Mammary microvascular endothelial cell (primary cell): ENCODE measurements around the gene C1QTNF4. TPM values are rescaled to one million over a fixed set of nuclear protein-coding genes. Genes with fewer than 3 reads are reported as not detected.

Source experiments
- total RNA-seq: library from RNA; depleted of rRNA; stranded (reverse); fragments of >200 nt; gene quantifications from 2 replicates; pipeline ENCODE4 v1.2.3, GENCODE V29; 2015

C1QTNF4 gene
- not detected in 2 replicates for total RNA-seq

DNA sequence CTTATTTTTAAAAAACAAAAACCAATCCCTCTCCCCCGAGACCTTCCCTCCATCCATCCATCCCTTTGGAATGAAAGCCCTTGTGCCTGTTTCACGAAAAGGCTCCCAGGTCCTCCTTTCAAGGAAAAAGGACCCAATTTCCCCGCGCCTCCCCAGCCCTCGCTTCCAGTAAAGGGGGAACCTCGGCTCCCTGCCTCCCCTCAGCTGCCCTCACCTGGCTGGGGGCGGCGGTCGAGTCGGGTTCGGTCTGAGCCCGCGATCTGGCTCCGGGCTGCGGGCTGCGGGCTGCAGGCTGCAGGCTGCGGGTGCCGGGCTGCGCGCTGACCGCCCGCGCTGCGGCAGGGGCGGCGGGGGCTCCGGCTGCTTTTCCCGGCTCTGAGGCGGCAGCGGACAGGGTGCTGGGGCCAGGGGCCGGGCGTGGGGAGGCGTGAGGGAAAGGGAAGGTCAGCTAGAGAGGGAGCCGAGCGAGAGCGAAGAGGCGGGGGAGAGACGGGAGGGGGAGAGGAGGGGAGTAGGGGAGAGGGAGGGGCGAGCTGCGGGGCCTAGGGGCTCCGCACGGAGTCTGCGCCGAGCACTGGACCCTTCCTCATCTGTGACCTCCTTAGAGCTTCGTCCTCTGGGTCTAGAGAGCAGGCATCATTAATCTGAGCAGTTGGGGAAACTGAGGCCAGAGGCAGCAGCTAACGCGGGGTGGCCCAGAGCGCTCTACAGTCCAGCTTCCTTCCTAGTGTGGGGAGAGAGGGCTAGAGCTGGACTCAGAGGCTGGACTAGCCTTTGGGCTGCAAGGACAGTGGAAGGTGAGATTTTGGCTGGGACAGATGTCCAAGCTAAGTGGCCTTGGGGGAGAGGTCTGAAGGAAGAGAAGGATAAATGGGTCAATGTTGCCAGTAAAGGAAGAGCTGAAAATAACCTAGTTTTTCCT is at the start of gene C1QTNF4:
TSS of gene C1QTNF4 (minus strand) at position 478 of the 922 bp plus-strand sequence. CDS start 3,601 bp downstream, outside the sequence.

DNA sequence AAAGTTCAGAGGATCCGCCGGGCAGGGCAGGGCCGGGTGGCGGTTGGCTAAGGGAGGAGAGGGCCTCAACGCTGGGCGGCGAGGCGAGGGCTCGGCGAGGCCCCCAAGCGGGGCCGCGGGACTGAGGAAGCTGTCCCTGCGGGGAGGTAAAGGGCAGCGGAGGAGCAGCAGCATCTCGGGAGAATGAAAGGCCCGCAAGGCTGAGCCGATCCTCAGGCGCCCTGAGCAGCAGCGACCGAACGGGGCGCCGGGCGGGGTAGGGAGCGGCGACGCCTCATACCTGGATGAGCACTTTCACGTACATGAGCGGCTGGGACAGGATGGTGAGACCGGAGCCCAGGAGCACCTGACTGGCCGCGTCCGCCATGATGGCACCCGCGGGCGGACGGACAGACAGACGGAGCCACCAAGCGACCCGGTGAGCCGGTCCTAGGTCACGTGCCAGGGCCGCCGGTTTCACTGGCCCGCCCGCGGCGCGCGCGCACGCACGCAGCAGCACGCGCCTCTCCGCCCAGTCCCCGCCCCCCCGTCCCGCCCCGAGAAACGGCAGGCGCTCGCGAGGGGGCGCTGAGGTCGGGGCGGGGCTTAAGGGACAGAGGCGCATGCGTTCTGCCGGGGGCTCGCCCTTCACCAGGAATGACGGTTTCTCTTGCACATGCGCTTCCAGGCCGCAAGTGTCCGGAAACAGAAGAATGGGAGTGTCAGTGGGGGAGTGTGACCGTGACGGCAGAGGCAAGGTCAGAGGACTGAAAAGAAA is 48.1 kb upstream of the C1QTNF4 start, which contains the start of gene MTCH2:
TSS of gene MTCH2 (minus strand) at position 461 of the 757 bp plus-strand sequence. CDS start at position 367, 94 bp downstream.

DNA sequence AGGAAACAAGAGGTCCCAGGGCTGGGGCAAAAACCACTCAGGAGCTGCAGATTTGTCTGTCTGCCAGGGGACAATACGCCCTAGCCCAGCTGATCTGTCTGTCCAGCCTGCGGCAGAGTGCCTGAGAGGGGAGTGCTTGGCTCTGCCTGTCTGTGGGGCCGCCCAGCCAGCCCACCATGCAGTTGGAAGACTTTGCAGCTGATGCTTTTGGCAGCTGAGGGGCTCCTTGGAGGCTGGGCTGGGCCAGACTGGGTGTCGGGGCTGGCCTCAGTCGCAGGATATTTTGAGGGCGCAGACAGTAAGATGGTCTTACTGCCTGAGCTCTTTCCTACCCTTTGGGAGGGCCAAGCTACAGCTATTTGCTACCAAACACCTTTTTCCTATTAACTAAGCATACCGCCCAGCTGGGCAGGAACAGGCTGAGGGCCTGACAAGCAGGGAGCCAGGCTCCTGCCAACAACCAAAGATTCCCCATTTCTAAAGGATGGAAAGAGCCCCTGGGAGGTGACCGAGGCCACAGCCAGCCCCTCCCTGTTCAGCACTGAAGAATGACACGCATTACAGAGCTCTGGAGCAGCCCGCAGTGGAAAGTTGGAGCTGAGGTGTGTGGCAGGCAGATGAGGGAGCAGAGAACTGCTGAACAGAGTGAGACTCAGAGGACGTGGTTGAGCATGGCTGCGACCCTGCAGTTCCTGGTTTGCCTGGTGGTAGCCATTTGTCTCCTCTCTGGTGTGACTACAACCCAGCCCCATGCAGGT is 7.9 kb downstream of the C1QTNF4 start, which contains the start of gene FAM180B:
TSS of gene FAM180B (plus strand) at position 581 of the 758 bp plus-strand sequence. CDS start at position 672, 91 bp downstream.

DNA sequence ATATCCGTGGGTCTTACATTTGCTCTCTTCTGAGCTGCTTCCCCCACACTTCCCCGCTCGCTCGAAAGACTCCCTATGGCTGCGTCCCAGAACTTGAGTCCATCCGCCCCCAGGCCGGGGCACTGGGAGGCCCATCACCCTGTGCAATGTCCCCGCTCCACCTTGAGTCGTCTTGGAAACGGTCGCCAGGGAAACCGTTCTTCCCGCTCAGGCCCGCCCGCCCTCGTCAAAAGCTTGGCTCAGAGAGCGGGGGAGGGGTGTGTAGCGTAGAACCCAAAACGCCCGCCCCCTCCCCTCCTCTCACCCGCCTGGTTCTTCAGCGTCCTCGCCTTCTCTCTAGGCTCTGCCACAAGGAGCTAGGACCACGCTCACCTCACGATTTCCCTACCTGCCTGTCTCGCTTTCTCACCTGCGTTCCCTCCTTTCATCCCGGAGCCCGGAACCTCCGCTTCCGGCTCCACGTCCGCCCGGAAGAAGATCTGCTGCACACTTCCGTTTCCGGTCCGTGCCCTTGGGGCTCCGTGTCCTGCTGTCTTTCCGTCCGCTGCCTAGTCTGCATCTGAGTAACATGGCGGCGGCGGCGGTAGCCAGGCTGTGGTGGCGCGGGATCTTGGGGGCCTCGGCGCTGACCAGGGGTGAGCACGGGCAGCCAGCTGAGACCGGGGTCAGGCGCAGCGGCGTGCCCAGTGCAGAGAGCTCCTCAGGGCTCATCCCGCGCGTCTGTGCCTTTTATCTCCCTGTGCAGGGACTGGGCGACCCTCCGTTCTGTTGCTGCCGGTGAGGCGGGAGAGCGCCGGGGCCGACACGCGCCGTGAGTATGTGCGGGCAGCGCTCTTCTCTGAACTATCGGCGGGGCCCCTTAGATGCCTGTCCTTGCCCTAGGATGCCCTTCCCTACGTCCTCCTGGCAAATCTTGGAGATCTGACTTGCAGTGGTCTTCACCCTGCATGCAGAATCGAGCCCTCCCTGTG is 15.4 kb downstream of the C1QTNF4 start, which contains the start of the genes KBTBD4 and NDUFS3:
TSS of gene KBTBD4 (minus strand) at position 447 of the 971 bp plus-strand sequence. CDS start at position 428, 19 bp downstream.
TSS of gene NDUFS3 (plus strand) at position 551 of the 971 bp plus-strand sequence. CDS start at position 569, 18 bp downstream.

DNA sequence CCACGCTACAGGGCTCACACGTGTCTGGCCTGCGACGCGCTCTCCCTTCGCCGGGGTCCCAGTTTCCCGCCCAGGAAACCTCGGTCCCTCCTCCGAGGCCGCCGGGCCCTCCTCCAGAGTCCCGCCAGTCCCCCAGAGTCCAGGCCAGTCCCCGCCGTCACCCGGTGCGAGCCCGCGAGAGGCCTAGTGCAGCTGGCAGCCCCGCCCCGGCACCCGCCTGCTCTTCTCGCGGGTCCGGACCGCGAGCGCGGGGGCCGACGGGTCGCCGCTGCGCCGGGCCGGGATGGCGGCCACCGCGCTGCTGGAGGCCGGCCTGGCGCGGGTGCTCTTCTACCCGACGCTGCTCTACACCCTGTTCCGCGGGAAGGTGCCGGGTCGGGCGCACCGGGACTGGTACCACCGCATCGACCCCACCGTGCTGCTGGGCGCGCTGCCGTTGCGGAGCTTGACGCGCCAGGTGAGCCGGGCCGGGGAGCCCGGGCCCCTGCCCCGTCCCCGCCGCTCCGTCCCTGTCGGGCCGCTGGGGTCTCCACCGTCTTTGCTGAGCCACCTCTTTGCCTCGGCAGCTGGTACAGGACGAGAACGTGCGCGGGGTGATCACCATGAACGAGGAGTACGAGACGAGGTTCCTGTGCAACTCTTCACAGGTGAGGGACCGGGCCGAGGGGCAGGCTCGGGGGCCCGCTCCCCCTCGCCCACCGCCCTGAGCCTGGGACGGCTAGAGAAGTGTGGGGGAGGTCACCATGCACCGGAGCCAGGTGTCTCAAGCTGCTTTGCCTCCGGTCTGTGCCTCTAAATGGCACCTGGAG is 28.7 kb downstream of the C1QTNF4 start, which contains the start of gene PTPMT1:
TSS of gene PTPMT1 (plus strand) at position 260 of the 809 bp plus-strand sequence. CDS start at position 284, 24 bp downstream.

DNA sequence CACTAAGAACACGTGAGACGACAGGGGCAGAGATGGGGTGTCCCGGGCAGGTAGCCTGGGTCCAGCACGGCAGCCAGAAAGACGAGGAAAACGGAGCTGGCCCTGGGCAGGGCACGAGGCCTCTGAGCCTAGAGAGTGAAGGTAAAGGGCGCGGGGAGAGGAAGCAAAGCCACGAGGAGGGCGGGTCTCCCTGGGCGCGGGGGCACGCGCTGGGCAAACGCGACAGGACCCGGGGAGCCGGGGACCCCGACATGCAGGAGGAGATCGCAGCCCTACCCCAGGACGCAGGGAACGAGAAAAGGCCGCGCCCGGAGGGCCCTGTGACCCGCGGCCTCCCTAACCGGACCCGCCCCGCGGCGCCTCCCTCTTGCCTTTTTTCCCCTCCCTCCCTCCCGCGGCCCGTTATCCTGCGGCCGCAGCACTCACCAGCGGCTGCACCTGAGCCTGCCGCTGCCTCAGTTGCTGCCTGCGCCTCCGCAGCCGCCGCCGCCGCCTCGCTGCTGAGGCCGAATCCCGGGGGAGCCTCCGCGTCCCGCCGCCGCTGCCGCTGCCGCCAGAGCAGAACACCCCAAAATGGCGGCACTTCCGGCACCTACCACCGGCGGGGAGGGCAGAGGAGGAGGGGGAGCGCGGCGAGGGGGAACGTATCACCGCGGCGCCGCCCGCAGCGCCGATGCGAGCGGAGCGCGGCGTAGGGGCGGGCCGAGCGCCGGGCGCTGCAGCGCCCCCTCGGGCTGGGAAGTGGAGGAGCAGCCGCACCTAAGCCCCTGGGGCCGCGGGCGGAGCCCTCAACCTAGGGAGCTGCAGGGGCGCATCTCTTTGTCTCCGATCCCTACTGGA is 41.4 kb downstream of the C1QTNF4 start, which contains the start of gene CELF1:
TSS of gene CELF1 (minus strand) at position 567 of the 840 bp plus-strand sequence. CDS start 53,609 bp downstream, outside the sequence.

Other genes starting within 250 kb of the C1QTNF4 start
- gene MYBPC3, start 241.7 kb downstream of the C1QTNF4 start, total RNA-seq, result not detected in 2 replicates
- gene SPI1, start 215.9 kb downstream of the C1QTNF4 start, total RNA-seq, result not detected in 2 replicates
- 99.1 and 101 TPM in 2 replicates for gene SLC39A13, start 185.8 kb downstream of the C1QTNF4 start, total RNA-seq
- gene PSMC3, start 168.0 kb downstream of the C1QTNF4 start, total RNA-seq, result 220 and 250 TPM in 2 replicates
- not detected in 2 replicates for gene RAPSN, start 145.3 kb downstream of the C1QTNF4 start, total RNA-seq
- gene CELF1, start 41.3 kb downstream of the C1QTNF4 start, total RNA-seq, result 53.2 and 56.8 TPM in 2 replicates
- 145 and 164 TPM in 2 replicates for gene PTPMT1, start 28.8 kb downstream of the C1QTNF4 start, total RNA-seq
- 20.7 and 23.6 TPM in 2 replicates for gene KBTBD4, start 15.4 kb downstream of the C1QTNF4 start, total RNA-seq
- gene NDUFS3, start 15.3 kb downstream of the C1QTNF4 start, total RNA-seq, result 89.7 and 95.1 TPM in 2 replicates
- not detected in 2 replicates for gene FAM180B, start 7.7 kb downstream of the C1QTNF4 start, total RNA-seq
- gene MTCH2, start 48.1 kb upstream of the C1QTNF4 start, total RNA-seq, result 94.7 and 98.7 TPM in 2 replicates
- not detected in 2 replicates for gene AGBL2, start 121.0 kb upstream of the C1QTNF4 start, total RNA-seq
- 41.7 and 42.1 TPM in 2 replicates for gene FNBP4, start 172.9 kb upstream of the C1QTNF4 start, total RNA-seq